Measurements from ENCODE around the gene ZPR1. TPM values are rescaled to one million over a fixed set of nuclear protein-coding genes. Genes with fewer than 3 reads are reported as not detected.

The ZPR1 gene
- total RNA-seq, 1 experiment from 2014 or later, result 29.6 TPM

DNA sequence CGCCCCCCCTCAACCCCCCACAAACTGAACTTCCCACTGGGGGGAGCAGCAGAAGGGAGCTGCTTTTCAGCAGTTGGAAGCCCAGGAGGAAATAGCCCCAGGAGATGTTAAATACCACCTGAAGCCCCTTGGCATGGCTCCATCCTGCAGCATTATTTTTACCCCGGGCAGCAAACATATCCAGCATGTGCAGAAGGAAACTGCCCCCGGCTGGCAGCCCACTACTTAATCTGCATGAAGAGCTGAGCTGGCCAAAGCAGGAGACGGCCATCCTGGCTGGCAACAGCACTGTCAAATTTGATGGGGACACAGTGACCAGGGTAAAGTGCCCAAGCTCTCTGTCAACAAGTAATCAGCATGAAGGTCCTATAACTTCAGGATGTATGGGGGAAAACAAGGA lies 47.1 kb downstream of the ZPR1 start:
- ChIA-PET CTCF (no interaction called here), POLR2A (ENCODE audit: unreplicated experiment) (no interaction called here)
- no TSS peak for BruUV-seq (replicated peaks)
- no peak for DNase-seq
- no peaks in the 10 kb centered on the region for H3K4me1 ChIP-seq (replicated peaks; ENCODE audit: insufficient read depth)
- H3K9me3 ChIP-seq (ENCODE audit: insufficient read depth, low read depth), result no peaks in the 10 kb centered on the region
- TF ChIP-seq, protein P1, sequence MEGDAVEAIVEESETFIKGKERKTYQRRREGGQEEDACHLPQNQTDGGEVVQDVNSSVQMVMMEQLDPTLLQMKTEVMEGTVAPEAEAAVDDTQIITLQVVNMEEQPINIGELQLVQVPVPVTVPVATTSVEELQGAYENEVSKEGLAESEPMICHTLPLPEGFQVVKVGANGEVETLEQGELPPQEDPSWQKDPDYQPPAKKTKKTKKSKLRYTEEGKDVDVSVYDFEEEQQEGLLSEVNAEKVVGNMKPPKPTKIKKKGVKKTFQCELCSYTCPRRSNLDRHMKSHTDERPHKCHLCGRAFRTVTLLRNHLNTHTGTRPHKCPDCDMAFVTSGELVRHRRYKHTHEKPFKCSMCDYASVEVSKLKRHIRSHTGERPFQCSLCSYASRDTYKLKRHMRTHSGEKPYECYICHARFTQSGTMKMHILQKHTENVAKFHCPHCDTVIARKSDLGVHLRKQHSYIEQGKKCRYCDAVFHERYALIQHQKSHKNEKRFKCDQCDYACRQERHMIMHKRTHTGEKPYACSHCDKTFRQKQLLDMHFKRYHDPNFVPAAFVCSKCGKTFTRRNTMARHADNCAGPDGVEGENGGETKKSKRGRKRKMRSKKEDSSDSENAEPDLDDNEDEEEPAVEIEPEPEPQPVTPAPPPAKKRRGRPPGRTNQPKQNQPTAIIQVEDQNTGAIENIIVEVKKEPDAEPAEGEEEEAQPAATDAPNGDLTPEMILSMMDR (conservative IDR thresholded peaks at IDR 0.05), result no peak
- TF ChIP-seq EZH2 (IDR thresholded peaks at IDR 0.05; ENCODE audit: low read depth), result no peak
- no peak overlapping the region for H3K4me2 ChIP-seq
- H3K27me3 ChIP-seq (ENCODE audit: insufficient read depth, low read depth), result no peaks in the 10 kb centered on the region
- H3K4me3 ChIP-seq, result no peak overlapping the region
- H3K36me3 ChIP-seq (ENCODE audit: low read depth), result no peaks in the 10 kb centered on the region
- H2AFZ ChIP-seq, result no peak overlapping the region
- no peaks in the 10 kb centered on the region; the same call in none of the 2 replicates for H3F3A ChIP-seq (ENCODE audit: insufficient read depth, low read depth)
- no peak overlapping the region for H3K27ac ChIP-seq
- no peaks in the 10 kb centered on the region for H4K20me1 ChIP-seq (ENCODE audit: insufficient read depth)
- intact Hi-C loops (cut with micrococcal nuclease; ENCODE audit: unreplicated experiment), result loop anchor here (10.0 kb wide), 1 partner anchor 1966 kb away; no protein-coding TSS in a partner anchor
- no peaks in the 10 kb centered on the region for H3K9me2 ChIP-seq (ENCODE audit: insufficient read depth)
- H3K79me2 ChIP-seq (ENCODE audit: low read depth), result no peaks in the 10 kb centered on the region

DNA sequence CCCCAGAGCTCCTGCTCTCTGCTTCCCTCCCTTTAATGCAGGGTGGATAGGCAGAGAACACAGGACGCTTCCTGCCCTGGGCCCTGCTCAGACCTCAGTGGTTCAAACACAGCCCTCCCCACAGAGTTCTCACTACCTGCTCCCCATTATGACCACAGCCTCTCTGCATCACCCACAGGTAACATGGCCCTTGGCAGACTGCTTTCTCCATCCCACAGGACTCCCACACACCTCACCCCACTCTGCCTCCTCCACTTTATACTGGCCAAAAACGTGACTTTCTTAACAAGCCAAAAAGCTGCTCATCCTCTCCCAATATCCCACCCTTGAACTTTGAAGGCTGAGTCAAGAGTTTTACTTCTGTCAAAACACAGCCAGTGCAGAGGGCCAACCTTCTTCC lies 48.8 kb downstream of the ZPR1 start:
- DNase-seq, result no peak
- POLR2A ChIA-PET (ENCODE audit: unreplicated experiment), result no interaction called here
- CTCF ChIA-PET, result interaction anchor here (0.5 to 0.7 kb wide), 2 partner anchors 44 to 367 kb away, joined by 8 to 9 read pairs; no protein-coding TSS in a partner anchor
- Histone ChIP-seq H3K36me3 (ENCODE audit: low read depth) (no peaks in the 10 kb centered on the region), H3K79me2 (ENCODE audit: low read depth) (no peaks in the 10 kb centered on the region), H3F3A (ENCODE audit: insufficient read depth, low read depth) (no peaks in the 10 kb centered on the region; the same call in none of the 2 replicates), H4K20me1 (ENCODE audit: insufficient read depth) (no peaks in the 10 kb centered on the region), H3K9me3 (ENCODE audit: insufficient read depth, low read depth) (no peaks in the 10 kb centered on the region), H3K9me2 (ENCODE audit: insufficient read depth) (no peaks in the 10 kb centered on the region), H3K27me3 (ENCODE audit: insufficient read depth, low read depth) (no peaks in the 10 kb centered on the region), H3K4me1 (replicated peaks; ENCODE audit: insufficient read depth) (no peaks in the 10 kb centered on the region), H3K4me3 (no peak overlapping the region), H3K27ac (no peak overlapping the region), H2AFZ (no peak overlapping the region), H3K4me2 (no peak overlapping the region)
- TF ChIP-seq, protein P1 (conservative IDR thresholded peaks at IDR 0.05), result no peak
- TF ChIP-seq EZH2 (IDR thresholded peaks at IDR 0.05; ENCODE audit: low read depth), result no peak
- intact Hi-C loops (cut with micrococcal nuclease; ENCODE audit: unreplicated experiment), result no loop called here
- no TSS peak for BruUV-seq (replicated peaks)

DNA sequence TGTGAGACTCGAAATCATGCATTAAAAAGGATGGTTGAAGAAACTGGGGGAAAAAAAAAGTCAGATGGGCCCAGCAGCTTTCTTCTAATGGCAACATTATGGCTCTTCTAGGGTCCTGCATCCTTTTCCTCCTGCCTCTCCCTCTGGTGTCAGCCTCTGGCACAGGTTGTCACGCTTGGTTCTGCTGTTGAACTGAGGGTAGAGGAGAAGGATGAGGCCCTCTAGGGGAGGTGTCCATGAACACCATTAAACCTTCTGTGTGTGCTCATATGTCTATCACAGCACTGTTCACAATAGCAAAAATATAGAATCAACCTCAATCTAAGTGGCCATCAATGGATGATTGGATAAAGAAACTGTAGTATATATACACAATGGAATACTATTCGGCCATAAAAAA lies 51.1 kb downstream of the ZPR1 start:
- Histone ChIP-seq H3K9me3 (ENCODE audit: insufficient read depth, low read depth) (no peaks in the 10 kb centered on the region), H3K27me3 (ENCODE audit: insufficient read depth, low read depth) (peaks cover 8% of the 10 kb centered on the region), H3K4me1 (replicated peaks; ENCODE audit: insufficient read depth) (no peaks in the 10 kb centered on the region), H2AFZ (no peak overlapping the region), H3K9me2 (ENCODE audit: insufficient read depth) (no peaks in the 10 kb centered on the region), H3K79me2 (ENCODE audit: low read depth) (no peaks in the 10 kb centered on the region), H4K20me1 (ENCODE audit: insufficient read depth) (0 out of 2 replicates have a peak, but pooled peaks cover 3% of the 10 kb centered on the region), H3K36me3 (ENCODE audit: low read depth) (no peaks in the 10 kb centered on the region), H3K4me2 (no peak overlapping the region), H3F3A (ENCODE audit: insufficient read depth, low read depth) (no peaks in the 10 kb centered on the region), H3K4me3 (no peak overlapping the region), H3K27ac (no peak overlapping the region)
- intact Hi-C loops (cut with micrococcal nuclease; ENCODE audit: unreplicated experiment), result no loop called here
- no peak for DNase-seq
- TF ChIP-seq EZH2 (IDR thresholded peaks at IDR 0.05; ENCODE audit: low read depth), result no peak
- TF ChIP-seq, protein P1 (conservative IDR thresholded peaks at IDR 0.05), result no peak
- CTCF ChIA-PET, result no interaction called here
- POLR2A ChIA-PET (ENCODE audit: unreplicated experiment), result no interaction called here
- no TSS peak for BruUV-seq (replicated peaks)

Data from PC-9 (cell line).